K562 (cell line): ENCODE results near the gene GEN1. TPM values are rescaled to one million over a fixed set of nuclear protein-coding genes. Genes with fewer than 3 reads are reported as not detected.

Experiments used
- ATAC-seq: fragments of 200-7000 bp; cut with Tn5 transposase; 3 replicates; pipeline ENCODE4 v1.9.1; 2020; ENCODE audit warnings: moderate library complexity
- BruUV-seq: library from RNA; stranded (reverse); fragments of 400-500 nt; replicated peaks from 2 replicates; lab custom pipeline; 2021; lab: Mats Ljungman, UMichigan
- CTCF ChIA-PET: fragments of 300-600 bp; formaldehyde crosslinking; extraction: SDS; loops from one replicate; lab custom pipeline; 2021; ENCODE audit warnings: low intra/inter-chr PET ratio; lab: Yijun Ruan, JAX
- POLR2A ChIA-PET: fragments of 300-600, 350-650 bp; sonication (Branson Sonifier 250); formaldehyde crosslinking; extraction: SDS; loops from one replicate; lab custom pipeline; 2021; ENCODE audit warnings: antibody characterized with exemption, inconsistent platforms; lab: Yijun Ruan, JAX
- DNase-seq, 4 experiments: peaks; one replicate each; pipeline versions ENCODE4 v3.0.0 to v3.0.0-alpha.2; 2011 to 2018; ENCODE audit warnings: low spot score in 3 of 4, mixed read lengths in 3 of 4; ENCODE audit errors: extremely low read depth in 1 of 4
- FAIRE-seq: peaks from 2 replicates; lab custom pipeline; 2011; peaks lifted over from hg19 to GRCh38; lab: Jason Lieb, UNC
- H2AFZ ChIP-seq: 2 replicates; pipeline ENCODE4 v1.6.0; 2011; ENCODE audit warnings: low read depth, low read length, control low read depth, inconsistent platforms
- H3K27ac ChIP-seq: fragments of 200-600 bp; 3 replicates; pipeline ENCODE4 v1.8.0; 2011; ENCODE audit warnings: low read depth, mild to moderate bottlenecking, control low read depth, inconsistent platforms, low read length, moderate library complexity, mixed read lengths; ENCODE audit errors: extremely low read depth
- H3K27me3 ChIP-seq, 2 experiments: fragments of 300-600 bp in 1 of 2; 2 replicates in 1 of 2; 3 replicates in 1 of 2; pipeline versions ENCODE4 v1.6.0 to v1.8.0; 2011; ENCODE audit warnings: inconsistent platforms in 2 of 2, low read length in 2 of 2, mild to moderate bottlenecking in 1 of 2, mixed read lengths in 1 of 2, moderate library complexity in 1 of 2; ENCODE audit not compliant: control insufficient read depth in 2 of 2, insufficient read depth in 2 of 2
- H3K36me3 ChIP-seq: fragments of 300-600 bp; 3 replicates; pipeline ENCODE4 v1.8.0; 2011; ENCODE audit warnings: mild to moderate bottlenecking, low read length, inconsistent platforms; ENCODE audit not compliant: control insufficient read depth, insufficient read depth
- H3K4me1 ChIP-seq, 2 experiments: fragments of 200-600 bp in 1 of 2; replicated peaks in 1 of 2; 2 replicates in 1 of 2; 3 replicates in 1 of 2; pipeline versions ENCODE4 v1.5.1 to v1.8.0; 2011; ENCODE audit warnings: inconsistent platforms in 2 of 2, low read length in 2 of 2, mild to moderate bottlenecking in 1 of 2, mixed read lengths in 1 of 2, moderate library complexity in 1 of 2; ENCODE audit not compliant: control insufficient read depth in 2 of 2, insufficient read depth in 2 of 2
- H3K4me2 ChIP-seq: 2 replicates; pipeline ENCODE4 v1.6.1; 2011; ENCODE audit warnings: low read length, control low read depth, inconsistent platforms, mixed read lengths; ENCODE audit not compliant: insufficient read depth
- H3K4me3 ChIP-seq: fragments of 200-600 bp; sonication (generic), shearing (Covaris generic); 2 replicates; pipeline ENCODE4 v1.5.1; 2016; ENCODE audit warnings: control low read depth, inconsistent platforms
- H3K79me2 ChIP-seq: fragments of 200-600 bp; 3 replicates; pipeline ENCODE4 v1.8.0; 2011; ENCODE audit warnings: low read length, inconsistent platforms; ENCODE audit not compliant: control insufficient read depth, insufficient read depth
- H3K9ac ChIP-seq, 2 experiments: 2 replicates each; pipeline versions ENCODE4 v1.6.0 to v1.6.1; 2011; ENCODE audit warnings: low read depth in 2 of 2, low read length in 2 of 2, control low read depth in 1 of 2, inconsistent platforms in 1 of 2, mild to moderate bottlenecking in 1 of 2, mixed read lengths in 1 of 2; ENCODE audit not compliant: insufficient read depth in 1 of 2
- H3K9me1 ChIP-seq: one replicate; pipeline ENCODE4 v1.6.0; 2011; ENCODE audit warnings: inconsistent platforms, mild to moderate bottlenecking, low read length, moderate library complexity; ENCODE audit not compliant: control insufficient read depth, insufficient read depth
- H3K9me3 ChIP-seq: replicated peaks from 2 replicates; pipeline ENCODE4 v1.5.1; 2011; ENCODE audit warnings: low read depth, low read length, inconsistent platforms; ENCODE audit not compliant: control insufficient read depth, insufficient read depth
- H4K20me1 ChIP-seq: replicated peaks from 2 replicates; pipeline ENCODE4 v1.6.1; 2011; ENCODE audit warnings: low read length, inconsistent platforms, mixed read lengths; ENCODE audit not compliant: control insufficient read depth, insufficient read depth
- TAL1 ChIP-seq: fragments of 450-650 bp; IDR thresholded peaks from 2 replicates; pipeline ENCODE4 v1.6.1; 2016; ENCODE audit warnings: mild to moderate bottlenecking
- TFE3 ChIP-seq: fragments of 450-650 bp; formaldehyde crosslinking; IDR thresholded peaks from 2 replicates; pipeline ENCODE4 v1.4.0; 2020; ENCODE audit warnings: mild to moderate bottlenecking, mixed read lengths
- U2AF1 ChIP-seq: fragments of 200-400 bp; formaldehyde crosslinking; optimal IDR thresholded peaks from 2 replicates; pipeline ENCODE3; 2017; ENCODE audit warnings: mild to moderate bottlenecking, low read depth, low read length, moderate library complexity
- YY1 ChIP-seq, 3 experiments: IDR thresholded peaks; 2 replicates each; pipeline ENCODE4 v1.6.1; 2011; ENCODE audit warnings: low read length in 2 of 3, mild to moderate bottlenecking in 2 of 3, moderate library complexity in 2 of 3, borderline replicate concordance in 1 of 3, control low read depth in 1 of 3, low read depth in 1 of 3; ENCODE audit not compliant: insufficient read depth in 3 of 3, insufficient replicate concordance in 2 of 3, control insufficient read depth in 1 of 3, insufficient read length in 1 of 3; ENCODE audit errors: extremely low read depth in 1 of 3
- ZBTB1 ChIP-seq: sonication (generic); formaldehyde crosslinking; IDR thresholded peaks from 2 replicates; pipeline ENCODE4 v1.8.1; 2023; ENCODE audit warnings: missing genetic modification reagents, low read depth, mild to moderate bottlenecking, borderline replicate concordance
- ZNF124 ChIP-seq: sonication (generic); formaldehyde crosslinking; IDR thresholded peaks from 2 replicates; pipeline ENCODE4 v1.8.1; 2022; ENCODE audit warnings: missing genetic modification reagents
- WGBS: fragments of 100-300 bp; shearing (Covaris generic); methylation state at CpG from one replicate; pipeline ENCODE4 v1.1.6; 2016; ENCODE audit warnings: low coverage, mixed read lengths; ENCODE audit not compliant: insufficient coverage; ENCODE audit errors: missing lambda C conversion rate; 5-methylcytosine and 5-hydroxymethylcytosine counted together
- in situ Hi-C: fragments of 300-500 bp; cut with MboI; formaldehyde crosslinking; loops from 4 replicates; pipeline ENCODE4 v1.15.0; 2018; ENCODE audit warnings: inconsistent platforms, mixed read lengths
- intact Hi-C: fragments of 100-400 bp; cut with micrococcal nuclease; formaldehyde crosslinking; loops from 2 replicates; pipeline ENCODE4 v1.14.2; 2022
- polyA plus RNA-seq, 8 experiments: library from polyadenylated mRNA; depleted of rRNA in 4 of 8; stranded (reverse) in 5 of 8; unstranded in 3 of 8; fragments of >200 nt; fragmentation: Nextera tagmentation in 2 of 8; fragmentation: Illumina TruSeq in 1 of 8; extraction: Ambion mirVana in 2 of 8; extraction: Trizol in 1 of 8; gene quantifications; 2 replicates each; pipeline versions ENCODE4 v1.2.1 to v1.2.3, GENCODE V29; 2011 to 2014; ENCODE audit warnings: inconsistent platforms in 1 of 8, missing spikeins in 1 of 8
- total RNA-seq, 7 experiments: library from RNA; depleted of rRNA in 6 of 7; stranded (reverse); fragments of >200 nt in 6 of 7; fragmentation: Illumina TruSeq in 2 of 7; extraction: Trizol in 2 of 7; gene quantifications; 2 replicates each; pipeline versions ENCODE4 v1.2.1 to v1.2.3, GENCODE V29; 2011 to 2021; ENCODE audit warnings: low replicate concordance in 1 of 7
- TF ChIP-seq, protein P1 (sequence below): sonication (generic); formaldehyde crosslinking; IDR thresholded peaks from 2 replicates; pipeline ENCODE4 v1.8.0; 2022; ENCODE audit warnings: mild to moderate bottlenecking, missing genetic modification reagents
- TF ChIP-seq, protein P2 (sequence below): fragments of 450-650 bp; formaldehyde crosslinking; IDR thresholded peaks from 2 replicates; pipeline ENCODE4 v1.4.0; 2020; ENCODE audit warnings: mild to moderate bottlenecking
- TF ChIP-seq, protein P3 (sequence below): fragments of 450-650 bp; IDR thresholded peaks from 2 replicates; pipeline ENCODE4 v1.7.1; 2018; ENCODE audit warnings: mild to moderate bottlenecking, low read depth; ENCODE audit not compliant: partially characterized antibody

The GEN1 gene
- total and polyA plus RNA-seq, 9 of the 15 experiments (the other 6 are each of a cell fraction or from before 2014, with no cell fraction given) = 8.6 to 39.7 (median 24.5) TPM

DNA sequence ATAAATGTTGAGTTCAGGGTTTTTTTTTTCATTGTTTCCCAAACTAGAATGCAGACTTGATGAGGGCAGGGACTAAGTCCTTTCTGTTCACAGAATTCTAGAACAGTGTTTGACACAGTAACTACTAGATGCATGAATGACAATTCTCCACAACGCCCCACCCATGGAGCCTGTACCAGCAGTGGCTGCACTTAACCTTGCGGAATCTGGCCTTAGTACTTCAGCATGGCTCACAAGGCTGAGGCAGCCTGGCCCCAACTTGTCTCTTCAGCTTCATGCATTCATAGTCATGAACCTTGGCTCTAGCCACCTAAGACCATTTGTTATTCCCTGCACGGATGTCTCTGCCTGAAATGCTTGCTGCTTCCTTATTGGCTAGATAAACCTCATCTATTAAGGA is 32.8 kb downstream of the GEN1 start (continued):
- TF ChIP-seq TFE3 (CRISPR knock-in tag) = no peak
- no peak for TF ChIP-seq ZNF124
- TF ChIP-seq YY1 (IDR thresholded peaks at IDR 0.05; ENCODE audit: borderline replicate concordance in 1 of 3, control insufficient read depth in 1 of 3, extremely low read depth in 1 of 3, insufficient read depth in 3 of 3, insufficient read length in 1 of 3, insufficient replicate concordance in 2 of 3, low read depth in 1 of 3, low read length in 2 of 3) = no peak
- no peak for TF ChIP-seq TAL1

DNA sequence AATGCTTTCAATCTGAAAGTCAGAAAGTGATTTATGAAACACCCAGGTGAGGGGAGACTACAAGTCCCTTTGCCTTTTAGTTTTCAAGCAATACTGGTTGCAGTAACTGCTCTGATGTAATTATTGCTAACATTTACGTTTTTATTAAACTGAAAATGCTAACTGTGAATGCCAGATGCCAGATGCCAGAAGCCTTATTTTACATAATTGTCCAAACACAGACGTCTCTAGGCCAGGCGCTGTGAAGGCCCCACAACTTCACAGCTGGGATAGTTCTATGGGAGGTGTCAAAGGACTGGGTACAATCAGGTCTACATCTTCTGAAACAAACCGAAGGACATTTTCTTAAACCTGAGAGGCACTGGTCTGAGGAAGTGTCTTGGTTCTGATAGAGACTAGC is 34.8 kb downstream of the GEN1 start:
- Histone ChIP-seq H3K9me3 (no peaks in the 10 kb centered on the region), H3K36me3 (no peaks in the 10 kb centered on the region), H2AFZ (no peak overlapping the region), H4K20me1 (no peaks in the 10 kb centered on the region), H3K9ac (no peak overlapping the region), H3K9me1 (no peaks in the 10 kb centered on the region), H3K27ac (no peak overlapping the region), H3K4me1 (no peaks in the 10 kb centered on the region), H3K27me3 (peaks cover 2 to 11% of the 10 kb centered on the region in 2 experiments; a peak in 2 of 5 replicates), H3K4me2 (no peak overlapping the region), H3K4me3 (no peak overlapping the region), H3K79me2 (no peaks in the 10 kb centered on the region)
- ChIA-PET POLR2A (no interaction called here), CTCF (no interaction called here)
- no peak for FAIRE-seq
- in situ Hi-C loops = no loop called here
- DNase-seq = no peak
- intact Hi-C loops = no loop called here
- ATAC-seq = no peak
- no TSS peak for BruUV-seq
- WGBS = 3% methylated on average over 4 of the region's 4 CpGs
- TF ChIP-seq U2AF1 = no peak
- TF ChIP-seq, protein P1, sequence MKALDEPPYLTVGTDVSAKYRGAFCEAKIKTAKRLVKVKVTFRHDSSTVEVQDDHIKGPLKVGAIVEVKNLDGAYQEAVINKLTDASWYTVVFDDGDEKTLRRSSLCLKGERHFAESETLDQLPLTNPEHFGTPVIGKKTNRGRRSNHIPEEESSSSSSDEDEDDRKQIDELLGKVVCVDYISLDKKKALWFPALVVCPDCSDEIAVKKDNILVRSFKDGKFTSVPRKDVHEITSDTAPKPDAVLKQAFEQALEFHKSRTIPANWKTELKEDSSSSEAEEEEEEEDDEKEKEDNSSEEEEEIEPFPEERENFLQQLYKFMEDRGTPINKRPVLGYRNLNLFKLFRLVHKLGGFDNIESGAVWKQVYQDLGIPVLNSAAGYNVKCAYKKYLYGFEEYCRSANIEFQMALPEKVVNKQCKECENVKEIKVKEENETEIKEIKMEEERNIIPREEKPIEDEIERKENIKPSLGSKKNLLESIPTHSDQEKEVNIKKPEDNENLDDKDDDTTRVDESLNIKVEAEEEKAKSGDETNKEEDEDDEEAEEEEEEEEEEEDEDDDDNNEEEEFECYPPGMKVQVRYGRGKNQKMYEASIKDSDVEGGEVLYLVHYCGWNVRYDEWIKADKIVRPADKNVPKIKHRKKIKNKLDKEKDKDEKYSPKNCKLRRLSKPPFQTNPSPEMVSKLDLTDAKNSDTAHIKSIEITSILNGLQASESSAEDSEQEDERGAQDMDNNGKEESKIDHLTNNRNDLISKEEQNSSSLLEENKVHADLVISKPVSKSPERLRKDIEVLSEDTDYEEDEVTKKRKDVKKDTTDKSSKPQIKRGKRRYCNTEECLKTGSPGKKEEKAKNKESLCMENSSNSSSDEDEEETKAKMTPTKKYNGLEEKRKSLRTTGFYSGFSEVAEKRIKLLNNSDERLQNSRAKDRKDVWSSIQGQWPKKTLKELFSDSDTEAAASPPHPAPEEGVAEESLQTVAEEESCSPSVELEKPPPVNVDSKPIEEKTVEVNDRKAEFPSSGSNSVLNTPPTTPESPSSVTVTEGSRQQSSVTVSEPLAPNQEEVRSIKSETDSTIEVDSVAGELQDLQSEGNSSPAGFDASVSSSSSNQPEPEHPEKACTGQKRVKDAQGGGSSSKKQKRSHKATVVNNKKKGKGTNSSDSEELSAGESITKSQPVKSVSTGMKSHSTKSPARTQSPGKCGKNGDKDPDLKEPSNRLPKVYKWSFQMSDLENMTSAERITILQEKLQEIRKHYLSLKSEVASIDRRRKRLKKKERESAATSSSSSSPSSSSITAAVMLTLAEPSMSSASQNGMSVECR = no peak
- TF ChIP-seq, protein P2, sequence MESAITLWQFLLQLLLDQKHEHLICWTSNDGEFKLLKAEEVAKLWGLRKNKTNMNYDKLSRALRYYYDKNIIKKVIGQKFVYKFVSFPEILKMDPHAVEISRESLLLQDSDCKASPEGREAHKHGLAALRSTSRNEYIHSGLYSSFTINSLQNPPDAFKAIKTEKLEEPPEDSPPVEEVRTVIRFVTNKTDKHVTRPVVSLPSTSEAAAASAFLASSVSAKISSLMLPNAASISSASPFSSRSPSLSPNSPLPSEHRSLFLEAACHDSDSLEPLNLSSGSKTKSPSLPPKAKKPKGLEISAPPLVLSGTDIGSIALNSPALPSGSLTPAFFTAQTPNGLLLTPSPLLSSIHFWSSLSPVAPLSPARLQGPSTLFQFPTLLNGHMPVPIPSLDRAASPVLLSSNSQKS (CRISPR knock-in tag) = no peak
- TF ChIP-seq, protein P3, sequence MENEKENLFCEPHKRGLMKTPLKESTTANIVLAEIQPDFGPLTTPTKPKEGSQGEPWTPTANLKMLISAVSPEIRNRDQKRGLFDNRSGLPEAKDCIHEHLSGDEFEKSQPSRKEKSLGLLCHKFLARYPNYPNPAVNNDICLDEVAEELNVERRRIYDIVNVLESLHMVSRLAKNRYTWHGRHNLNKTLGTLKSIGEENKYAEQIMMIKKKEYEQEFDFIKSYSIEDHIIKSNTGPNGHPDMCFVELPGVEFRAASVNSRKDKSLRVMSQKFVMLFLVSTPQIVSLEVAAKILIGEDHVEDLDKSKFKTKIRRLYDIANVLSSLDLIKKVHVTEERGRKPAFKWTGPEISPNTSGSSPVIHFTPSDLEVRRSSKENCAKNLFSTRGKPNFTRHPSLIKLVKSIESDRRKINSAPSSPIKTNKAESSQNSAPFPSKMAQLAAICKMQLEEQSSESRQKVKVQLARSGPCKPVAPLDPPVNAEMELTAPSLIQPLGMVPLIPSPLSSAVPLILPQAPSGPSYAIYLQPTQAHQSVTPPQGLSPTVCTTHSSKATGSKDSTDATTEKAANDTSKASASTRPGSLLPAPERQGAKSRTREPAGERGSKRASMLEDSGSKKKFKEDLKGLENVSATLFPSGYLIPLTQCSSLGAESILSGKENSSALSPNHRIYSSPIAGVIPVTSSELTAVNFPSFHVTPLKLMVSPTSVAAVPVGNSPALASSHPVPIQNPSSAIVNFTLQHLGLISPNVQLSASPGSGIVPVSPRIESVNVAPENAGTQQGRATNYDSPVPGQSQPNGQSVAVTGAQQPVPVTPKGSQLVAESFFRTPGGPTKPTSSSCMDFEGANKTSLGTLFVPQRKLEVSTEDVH = no peak
- TF ChIP-seq ZBTB1 = no peak
